Psoas muscle (tissue), 8 donors: ENCODE data around the gene FBXL5. TPM values are rescaled to one million over a fixed set of nuclear protein-coding genes. Genes with fewer than 3 reads are reported as not detected.

ENCODE experiments used
- ATAC-seq, 4 donors: fragments of 200-7000 bp; cut with Tn5 transposase; one replicate each; pipeline ENCODE4 v1.9.1; 2020; ENCODE audit warnings: moderate library complexity in 3 of 4, mild to moderate bottlenecking in 2 of 4
- DNase-seq, 2 donors: peaks; one replicate each; pipeline ENCODE4 v3.0.0-alpha.2; 2020
- H3K27ac ChIP-seq: fragments of 200-600 bp; one replicate; pipeline ENCODE4 v1.8.0; 2022
- H3K27me3 ChIP-seq, 3 donors: fragments of 200-600 bp in 1 of 3; one replicate each; pipeline versions ENCODE4 v1.6.1 to v1.8.0; 2013 to 2022; ENCODE audit warnings: low read length in 2 of 3, mild to moderate bottlenecking in 2 of 3, moderate library complexity in 1 of 3; ENCODE audit not compliant: insufficient read depth in 3 of 3
- H3K36me3 ChIP-seq, 2 donors: fragments of 200-600 bp in 1 of 2; one replicate each; pipeline versions ENCODE4 v1.6.1 to v1.8.0; 2013 to 2022; ENCODE audit warnings: low read depth in 1 of 2, mild to moderate bottlenecking in 1 of 2, moderate library complexity in 1 of 2; ENCODE audit not compliant: insufficient read depth in 1 of 2
- H3K4me1 ChIP-seq: fragments of 200-600 bp; one replicate; pipeline ENCODE4 v1.8.0; 2022
- H3K4me3 ChIP-seq: fragments of 200-600 bp; one replicate; pipeline ENCODE4 v1.8.0; 2022; ENCODE audit warnings: mild to moderate bottlenecking
- H3K9me3 ChIP-seq: fragments of 200-600 bp; one replicate; pipeline ENCODE4 v1.8.0; 2022
- WGBS, 3 donors: extraction: QIAGEN DNeasy Blood & Tissue Kit; methylation state at CpG; one replicate each; pipeline versions ENCODE4 v1.1.6 to v1.1.7; 2013; 5-methylcytosine and 5-hydroxymethylcytosine counted together
- intact Hi-C, 2 donors: fragments of 100-400 bp; cut with DNase I; formaldehyde crosslinking; loops; one replicate each; pipeline versions ENCODE4 v1.11.0 to v1.14.2; 2022
- polyA plus RNA-seq, 3 donors: library from polyadenylated mRNA; stranded (reverse); fragments of 200-250 nt; gene quantifications; one replicate each; pipeline ENCODE4 v1.2.3, GENCODE V29; 2013
- total RNA-seq, 4 donors: library from RNA; stranded (reverse); fragmentation: NEBNext Ultra II Directional in 2 of 4; extraction: Animal tissue kit (Norgen Biotek cat#: 25700) in 2 of 4; gene quantifications; one replicate each; pipeline versions ENCODE4 v1.2.1 to v1.2.4, GENCODE V29; 2021 to 2023
- TF ChIP-seq, protein P1 (sequence below): fragments of 200-600 bp; IDR thresholded peaks from one replicate; pipeline ENCODE4 v1.8.0; 2022; ENCODE audit warnings: antibody characterized with exemption
- donor health status: healthy with polysubstance abuse.
- donor health status: DM: no; HTN: no; CAD: no; lungs with moderate emphysema.
- donor health status: Bipolar disorder and iron deficiency.
- donor health status: healthy.
- donor health status: DM: yes; HTN: yes; CAD: no.
- donor health status: DM: no; HTN: no; CAD: no.
- donor health status: DM: no; HTN: no; CAD: no.
- donor health status: DM: yes; HTN: yes; CAD: no.

Gene FBXL5
- total and polyA plus RNA-seq, 7 donors: 46.1 to 91.2 (median 56.8) TPM

GRCh38 chr4:15652191-15652590, 3.0 kb downstream of the FBXL5 start:
- WGBS, 3 donors: 54 to 79% (median 56%) methylated on average over 1 of the region's 1 CpG
- H3K9me3 ChIP-seq: no peaks in the 10 kb centered on the region
- H3K4me1 ChIP-seq: peaks cover 59% of the 10 kb centered on the region
- H3K4me3 ChIP-seq: peak overlapping the region; percentile 83
- DNase-seq: no peak
- H3K27me3 ChIP-seq: no peaks in the 10 kb centered on the region
- H3K27ac ChIP-seq: peak overlapping the region; percentile 58
- TF ChIP-seq, protein P1, sequence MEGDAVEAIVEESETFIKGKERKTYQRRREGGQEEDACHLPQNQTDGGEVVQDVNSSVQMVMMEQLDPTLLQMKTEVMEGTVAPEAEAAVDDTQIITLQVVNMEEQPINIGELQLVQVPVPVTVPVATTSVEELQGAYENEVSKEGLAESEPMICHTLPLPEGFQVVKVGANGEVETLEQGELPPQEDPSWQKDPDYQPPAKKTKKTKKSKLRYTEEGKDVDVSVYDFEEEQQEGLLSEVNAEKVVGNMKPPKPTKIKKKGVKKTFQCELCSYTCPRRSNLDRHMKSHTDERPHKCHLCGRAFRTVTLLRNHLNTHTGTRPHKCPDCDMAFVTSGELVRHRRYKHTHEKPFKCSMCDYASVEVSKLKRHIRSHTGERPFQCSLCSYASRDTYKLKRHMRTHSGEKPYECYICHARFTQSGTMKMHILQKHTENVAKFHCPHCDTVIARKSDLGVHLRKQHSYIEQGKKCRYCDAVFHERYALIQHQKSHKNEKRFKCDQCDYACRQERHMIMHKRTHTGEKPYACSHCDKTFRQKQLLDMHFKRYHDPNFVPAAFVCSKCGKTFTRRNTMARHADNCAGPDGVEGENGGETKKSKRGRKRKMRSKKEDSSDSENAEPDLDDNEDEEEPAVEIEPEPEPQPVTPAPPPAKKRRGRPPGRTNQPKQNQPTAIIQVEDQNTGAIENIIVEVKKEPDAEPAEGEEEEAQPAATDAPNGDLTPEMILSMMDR: no peak
- intact Hi-C loops: loop anchor here (5.0 to 10.0 kb wide), 4 partner anchors 175 to 817 kb away; partner anchors contain the start of gene CPEB2 (in 1 of the 2)
- no peak for ATAC-seq
- H3K36me3 ChIP-seq: no peaks in the 10 kb centered on the region

DNA sequence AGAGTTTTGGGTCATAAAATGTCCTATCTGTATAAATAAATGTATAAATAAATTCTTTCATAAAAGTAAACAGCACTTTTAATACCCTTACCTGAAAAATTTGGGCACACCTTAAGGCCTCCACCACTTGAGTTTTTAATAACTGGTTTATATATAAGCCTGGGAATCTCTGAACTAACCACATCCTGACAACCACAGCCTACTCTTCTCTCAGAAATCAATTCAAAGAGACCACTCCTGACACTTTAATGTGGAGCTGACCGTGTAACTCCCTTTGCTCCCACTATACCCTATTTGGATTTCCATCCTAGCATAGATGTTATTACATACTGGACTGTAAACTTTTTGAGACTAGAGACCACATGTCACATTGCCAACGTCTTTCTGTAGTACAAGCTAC, 3.5 kb downstream of the FBXL5 start:
- TF ChIP-seq, protein P1: no peak
- peak overlapping the region; percentile 58 for H3K27ac ChIP-seq
- H3K9me3 ChIP-seq: no peaks in the 10 kb centered on the region
- H3K36me3 ChIP-seq: no peaks in the 10 kb centered on the region
- DNase-seq (no peak), ATAC-seq (no peak)
- 8 to 22% (median 12%) methylated on average over 2 of the region's 2 CpGs for WGBS, 3 donors
- no peaks in the 10 kb centered on the region for H3K27me3 ChIP-seq
- H3K4me3 ChIP-seq: peak overlapping the region; percentile 83
- intact Hi-C loops: loop anchor here (5.0 to 10.0 kb wide), 4 partner anchors 174 to 817 kb away; partner anchors contain the start of gene CPEB2 (in 1 of the 2)
- peaks cover 60% of the 10 kb centered on the region for H3K4me1 ChIP-seq

DNA sequence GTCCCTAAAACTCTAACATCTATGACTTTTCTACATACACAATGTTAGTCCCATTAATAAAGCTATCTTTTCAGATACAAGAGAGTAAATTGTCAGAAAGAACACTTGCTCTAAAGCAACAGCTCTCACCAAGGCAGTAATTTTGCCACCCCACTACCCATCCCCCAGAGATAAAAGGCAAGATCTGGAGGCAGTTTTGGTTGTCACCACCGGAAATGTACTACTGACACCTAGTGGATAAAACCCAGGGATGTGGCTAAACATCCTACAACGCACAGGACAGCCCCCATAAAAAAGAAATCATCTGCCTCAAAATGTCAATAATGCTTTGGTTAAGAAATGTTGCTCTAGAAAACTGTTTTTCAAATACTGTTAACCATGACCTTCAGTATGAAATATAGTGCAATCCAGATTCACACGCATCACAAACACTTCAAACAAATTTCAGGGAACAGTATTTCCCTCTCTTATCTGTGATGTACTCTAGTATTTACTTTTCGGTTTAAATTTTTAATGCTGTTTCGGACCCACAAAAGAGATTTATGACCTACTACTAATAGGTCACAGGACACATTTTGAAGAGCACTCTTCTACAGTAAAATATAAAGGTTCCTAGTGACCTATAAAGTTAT, 5.1 kb downstream of the FBXL5 start:
- H3K4me1 ChIP-seq: peaks cover 65% of the 10 kb centered on the region

GRCh38 chr4:15648600-15648999, 6.6 kb downstream of the FBXL5 start:
- intact Hi-C loops: no loop called here
- no peak overlapping the region for H3K27ac ChIP-seq
- H3K4me1 ChIP-seq: peaks cover 64% of the 10 kb centered on the region
- WGBS, 3 donors: 64 to 78% (median 65%) methylated on average over 2 of the region's 2 CpGs
- TF ChIP-seq, protein P1: no peak
- no peak for ATAC-seq
- no peaks in the 10 kb centered on the region for H3K36me3 ChIP-seq
- no peak overlapping the region for H3K4me3 ChIP-seq
- no peak for DNase-seq
- no peaks in the 10 kb centered on the region for H3K27me3 ChIP-seq
- no peaks in the 10 kb centered on the region for H3K9me3 ChIP-seq

More for the DNA sequence above, 5.1 kb downstream of the FBXL5 start:
- Histone ChIP-seq H3K9me3 (no peaks in the 10 kb centered on the region), H3K36me3 (no peaks in the 10 kb centered on the region), H3K27me3 (no peaks in the 10 kb centered on the region), H3K4me3 (peak overlapping the region; percentile 20), H3K27ac (no peak overlapping the region)
- peak; percentile 76 to 90 (median 87) for ATAC-seq
- DNase-seq: no peak
- TF ChIP-seq, protein P1: peak; percentile 70
- intact Hi-C loops: loop anchor here (5.0 to 10.0 kb wide), 4 partner anchors 173 to 815 kb away; partner anchors contain the start of gene CPEB2 (in 1 of the 2)
- 33 to 51% (median 41%) methylated on average over 5 of the region's 5 CpGs for WGBS, 3 donors
